T-helper 22 cell (primary cell): ENCODE measurements around the gene IMPG2.

Source experiments
- DNase-seq: peaks from one replicate; pipeline ENCODE4 v3.0.0-alpha.2; 2020; ENCODE audit warnings: low read depth

Gene IMPG2

DNA sequence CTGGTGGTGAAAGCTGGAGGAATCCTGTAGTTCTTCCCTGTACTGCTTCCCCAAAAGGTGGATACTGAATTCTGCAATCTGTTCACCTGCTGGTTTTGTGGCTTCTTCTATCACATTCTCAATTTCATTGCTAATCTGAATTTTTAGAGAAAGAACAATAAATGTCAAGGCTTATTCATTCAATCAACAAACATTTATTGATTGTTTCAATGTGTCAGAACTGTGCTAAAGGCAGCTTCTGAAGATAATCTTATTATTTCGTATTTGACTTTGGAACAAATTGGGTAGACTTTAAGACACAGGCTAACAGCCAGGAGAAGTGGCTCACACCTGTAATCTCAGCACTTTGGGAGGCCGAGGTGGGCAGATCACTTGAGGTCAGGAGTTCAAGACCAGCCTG lies 46.8 kb downstream of the IMPG2 start:
- no peak for DNase-seq

DNA sequence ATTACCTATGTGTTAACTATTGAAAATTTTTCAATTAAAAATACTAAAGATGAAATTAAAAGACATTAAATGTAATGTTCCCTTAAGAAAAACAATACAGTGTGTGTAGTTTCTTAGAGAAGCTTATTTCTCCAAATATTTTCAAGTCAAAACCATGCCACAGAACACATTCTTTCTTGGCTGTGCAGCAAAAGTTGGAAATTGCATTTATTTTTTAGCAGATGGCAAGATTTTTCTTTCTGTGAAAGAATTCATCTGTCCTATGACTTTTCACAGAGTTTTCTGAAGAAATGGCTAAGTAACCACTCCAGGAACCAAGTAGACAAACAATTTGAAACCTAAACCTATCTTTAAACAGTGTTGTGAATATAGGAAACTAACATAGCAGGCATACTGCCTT lies 47.2 kb downstream of the IMPG2 start:
- DNase-seq = no peak

DNA sequence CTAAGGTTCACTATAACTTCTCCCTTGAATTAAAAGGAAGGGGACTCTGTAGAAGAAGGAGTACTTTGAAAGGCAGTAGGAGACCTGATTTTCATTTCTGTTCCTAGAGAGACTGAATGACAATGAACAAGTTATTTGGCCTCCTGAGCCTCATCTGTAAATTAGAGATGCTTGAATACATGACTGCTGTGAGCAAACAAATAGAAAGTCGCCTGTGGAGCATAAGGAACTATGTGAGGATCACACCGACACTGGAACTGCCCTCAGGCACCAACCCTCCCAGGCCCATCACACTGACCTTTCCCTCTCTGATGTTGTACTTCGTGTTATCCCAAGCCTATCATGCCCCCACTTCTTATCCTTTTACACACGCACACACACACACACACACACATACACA lies 48.6 kb downstream of the IMPG2 start:
- no peak for DNase-seq

DNA sequence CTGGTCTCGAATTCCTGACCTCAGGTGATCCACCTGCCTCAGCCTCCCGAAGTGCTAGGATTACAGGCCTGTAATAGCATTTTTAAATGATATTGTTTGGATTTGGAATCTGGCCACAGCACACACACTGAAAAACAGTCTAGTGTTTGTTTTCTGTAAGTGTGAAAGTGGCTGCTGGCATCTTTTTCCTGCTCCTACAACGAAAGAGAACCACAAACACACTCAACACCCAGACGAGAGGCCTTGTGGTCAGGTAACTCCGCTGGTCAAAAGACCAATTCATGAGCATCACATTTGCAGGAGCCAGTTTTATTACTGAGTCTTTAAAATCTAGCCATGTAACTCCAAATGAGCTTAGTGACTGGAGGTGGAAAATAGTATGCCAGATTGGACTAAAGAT lies 50.2 kb downstream of the IMPG2 start:
- no peak for DNase-seq

DNA sequence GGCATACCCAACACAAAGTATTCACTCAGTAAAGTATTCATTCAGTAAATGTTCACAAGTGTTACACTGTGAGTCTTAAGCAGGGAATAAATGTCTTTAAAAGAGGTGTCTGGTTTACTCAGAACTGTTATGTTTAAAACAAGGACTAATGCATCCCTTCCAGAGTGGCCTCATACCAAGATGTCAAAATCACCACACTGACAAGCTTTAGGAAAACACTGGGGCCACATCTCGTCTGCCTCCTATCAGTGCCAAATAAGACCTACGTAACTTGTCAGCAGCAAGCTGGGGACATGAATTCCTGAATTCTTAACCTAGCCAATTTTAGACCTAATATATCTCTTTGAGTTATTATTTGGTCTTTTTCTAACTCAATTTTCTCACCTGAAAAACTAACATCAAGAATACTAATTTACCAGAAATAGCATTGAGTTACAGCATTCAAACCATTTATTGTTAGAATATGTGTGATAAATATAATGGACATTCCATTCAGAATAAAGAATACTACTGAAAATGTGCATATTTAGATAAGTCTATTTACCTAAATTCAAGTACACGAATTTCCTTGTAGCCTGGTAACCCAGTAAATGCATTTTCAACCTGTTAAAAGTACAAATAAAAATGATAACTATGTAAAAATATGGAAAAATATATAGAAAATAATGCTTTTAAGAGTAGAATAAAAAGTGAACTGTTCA lies 51.3 kb downstream of the IMPG2 start:
- no peak for DNase-seq

DNA sequence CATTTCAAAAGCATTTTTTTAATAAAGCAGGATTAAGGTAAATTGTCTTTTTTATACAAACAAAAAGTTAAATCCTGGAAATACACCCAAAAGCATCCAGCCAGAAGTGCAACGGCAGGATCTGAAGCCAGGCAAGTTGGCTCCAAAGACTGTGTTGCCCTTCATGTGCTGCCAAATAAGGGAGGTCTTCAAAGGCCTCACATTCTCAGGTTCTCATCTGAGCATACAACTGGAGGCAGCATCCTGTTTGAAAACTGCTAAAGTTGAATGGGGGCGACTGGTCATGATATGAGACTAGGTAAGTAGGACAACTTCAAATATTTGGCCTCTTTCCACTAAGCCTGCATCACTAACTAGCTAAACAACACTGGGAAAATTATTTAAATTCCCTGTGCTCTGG lies 52.2 kb downstream of the IMPG2 start:
- DNase-seq = no peak

DNA sequence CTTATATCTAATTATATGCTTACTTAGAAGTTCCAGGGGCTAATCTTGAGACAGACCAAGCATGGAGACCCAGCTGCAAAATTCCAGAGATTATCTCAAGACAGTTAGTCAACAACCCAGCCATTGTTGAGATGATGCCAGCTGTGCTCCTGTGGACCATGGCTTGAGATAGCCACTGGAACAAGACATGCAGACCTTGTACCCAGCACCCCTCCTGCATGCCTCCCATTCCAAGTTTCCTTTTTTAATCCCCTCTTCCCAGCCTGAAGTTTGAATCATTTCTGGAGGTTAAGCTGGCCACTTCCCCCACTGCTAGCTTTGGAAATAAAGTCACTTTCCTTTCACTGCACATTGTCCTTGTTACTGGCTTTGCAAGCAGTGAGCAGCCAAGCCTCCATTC lies 53.8 kb downstream of the IMPG2 start:
- no peak for DNase-seq

DNA sequence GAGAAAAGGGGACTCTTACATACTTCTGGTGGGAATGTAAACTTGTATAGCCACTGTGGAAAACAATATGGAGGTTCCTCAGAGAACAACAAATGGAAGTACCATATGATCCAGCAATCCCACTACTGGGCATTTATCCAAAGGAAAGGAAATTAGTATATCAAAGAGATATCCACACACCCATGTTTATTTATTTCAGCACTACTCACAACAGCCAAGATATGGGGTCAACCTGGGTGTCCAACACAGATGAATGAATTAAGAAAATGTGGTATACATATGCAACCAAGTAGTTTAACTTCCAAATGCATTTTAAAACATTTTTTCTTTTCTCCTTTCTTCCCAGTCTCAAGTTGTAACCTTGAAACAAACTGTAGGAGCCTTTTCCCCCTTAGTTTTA lies 54.3 kb downstream of the IMPG2 start:
- DNase-seq = no peak

DNA sequence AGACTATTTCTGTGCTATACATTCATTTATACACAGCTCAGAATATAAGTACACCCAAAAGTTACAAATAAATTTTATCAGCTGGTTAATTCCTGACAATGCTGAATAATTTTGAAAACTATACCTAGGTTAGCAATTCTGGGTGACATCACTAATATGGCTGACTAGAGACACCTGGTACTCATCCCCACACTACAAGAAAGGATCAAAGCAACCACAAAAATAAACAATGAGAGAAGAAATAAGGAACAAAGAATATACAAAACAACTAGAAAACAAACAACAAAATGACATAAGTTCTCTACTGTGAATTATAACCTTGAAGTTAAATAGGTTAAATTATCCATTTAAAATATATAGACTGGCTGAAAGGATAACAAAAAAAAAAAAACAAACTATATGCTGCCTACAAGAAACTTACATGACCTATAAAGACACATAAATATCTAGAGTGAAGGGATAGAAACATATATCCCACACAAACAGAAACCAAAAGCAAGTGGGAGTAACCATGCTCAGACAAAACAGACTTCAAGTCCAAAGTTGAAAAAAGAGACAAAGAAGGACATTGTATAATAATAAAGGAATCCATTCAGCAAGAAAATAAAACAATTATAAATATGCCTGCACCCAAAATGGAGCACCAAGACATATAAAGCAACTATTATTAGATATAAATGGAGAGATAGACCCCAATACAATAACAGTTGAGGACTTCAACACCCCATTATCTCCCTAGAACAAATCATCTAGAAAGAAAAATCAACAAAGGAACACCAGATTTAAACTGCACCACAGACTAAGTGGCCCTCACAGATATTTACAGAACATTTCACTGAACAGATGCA lies 57.8 kb downstream of the IMPG2 start:
- DNase-seq = no peak

DNA sequence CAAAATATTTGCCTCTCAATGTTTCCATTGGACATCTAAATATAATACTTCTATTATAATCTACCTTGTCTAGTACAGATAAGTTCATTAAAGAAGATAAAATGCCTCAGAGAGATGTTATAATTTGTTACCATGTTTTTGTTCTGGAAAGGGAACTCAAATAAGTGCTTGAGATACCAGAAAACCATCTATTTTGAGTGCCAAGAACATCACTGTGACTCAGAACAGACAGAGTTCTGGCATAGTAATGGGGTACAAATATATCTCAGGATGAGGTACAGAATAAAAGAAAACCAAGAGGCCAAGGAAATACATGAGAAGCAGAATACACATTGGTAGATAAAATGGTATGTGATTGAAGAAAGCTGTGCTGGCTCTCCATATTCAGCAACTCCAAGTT lies 58.9 kb downstream of the IMPG2 start:
- DNase-seq = no peak

DNA sequence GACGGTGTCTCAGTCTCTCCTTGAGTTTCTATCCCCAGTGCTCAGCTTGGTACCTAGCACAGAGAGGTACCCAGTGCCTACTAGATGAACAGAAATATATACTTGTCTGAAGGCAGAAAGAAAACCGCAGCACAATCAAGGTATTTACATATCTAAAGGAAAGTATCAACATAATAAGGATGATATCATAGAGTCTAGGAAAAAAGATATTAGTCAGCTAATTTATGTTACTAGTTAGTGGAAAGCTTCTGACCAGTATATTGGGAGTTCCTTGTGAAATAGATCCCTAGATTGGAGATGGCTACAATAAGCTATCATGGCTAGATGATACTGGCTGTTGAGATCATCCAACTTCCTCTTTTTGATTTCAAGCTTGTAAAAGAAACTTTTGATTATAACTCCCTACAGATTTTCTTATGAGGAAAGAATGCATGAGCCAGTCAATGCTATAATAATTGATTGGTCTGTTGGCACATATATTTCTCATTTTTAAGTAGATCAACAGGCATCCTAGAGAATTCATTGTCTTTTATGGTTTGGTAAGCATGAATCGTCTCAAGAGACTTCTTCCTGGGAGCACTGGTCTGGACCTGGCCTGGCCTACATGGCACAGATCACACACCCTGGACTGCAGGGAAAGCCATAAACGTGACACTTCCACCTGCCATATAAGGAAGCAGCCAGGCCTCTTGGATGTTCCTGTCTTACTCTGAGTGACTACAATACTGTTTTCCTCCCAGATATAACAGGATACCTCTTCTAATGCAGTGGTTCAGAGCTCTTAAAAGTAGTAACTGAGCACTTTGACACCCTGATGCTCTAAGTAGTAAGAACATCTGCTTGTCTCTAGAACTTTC lies 60.7 kb downstream of the IMPG2 start:
- no peak for DNase-seq

DNA sequence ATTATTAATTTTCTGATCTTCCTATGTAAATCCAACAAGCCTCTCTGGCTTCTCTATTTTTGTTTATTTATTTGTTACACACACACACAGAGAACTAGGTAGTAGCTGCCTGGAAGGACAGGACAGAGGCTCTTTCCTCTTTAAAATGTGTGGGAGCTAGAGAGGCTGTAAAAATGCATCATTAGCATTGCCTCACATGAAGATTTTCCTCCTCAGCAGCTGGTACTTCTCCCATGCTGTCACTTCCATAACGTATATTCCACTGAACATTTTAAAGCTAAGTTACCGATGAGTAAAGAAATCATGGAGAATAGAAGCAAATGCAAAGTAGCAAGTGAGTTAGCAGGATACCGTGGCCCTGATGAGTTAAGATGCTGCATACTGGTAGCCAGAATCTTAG lies 63.9 kb downstream of the IMPG2 start:
- DNase-seq = no peak

DNA sequence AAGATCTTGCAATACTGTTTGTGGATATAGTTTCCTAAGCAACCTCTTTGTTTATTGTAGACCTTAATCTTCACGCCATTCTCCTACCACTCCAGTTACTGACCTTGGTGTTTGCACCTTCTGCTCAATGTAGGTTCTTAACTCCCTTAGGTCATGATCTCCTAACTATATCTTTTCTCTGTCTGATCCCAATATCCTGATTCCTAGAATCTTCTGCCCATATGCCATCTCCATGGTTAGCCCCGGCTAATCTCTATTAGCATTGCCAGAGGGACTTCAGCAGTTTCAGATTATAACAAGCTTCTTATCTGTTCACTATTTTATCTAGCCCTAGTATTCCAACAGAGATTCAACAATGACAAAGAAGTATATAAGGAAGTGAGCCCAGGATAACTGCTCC lies 64.9 kb downstream of the IMPG2 start:
- DNase-seq = no peak

DNA sequence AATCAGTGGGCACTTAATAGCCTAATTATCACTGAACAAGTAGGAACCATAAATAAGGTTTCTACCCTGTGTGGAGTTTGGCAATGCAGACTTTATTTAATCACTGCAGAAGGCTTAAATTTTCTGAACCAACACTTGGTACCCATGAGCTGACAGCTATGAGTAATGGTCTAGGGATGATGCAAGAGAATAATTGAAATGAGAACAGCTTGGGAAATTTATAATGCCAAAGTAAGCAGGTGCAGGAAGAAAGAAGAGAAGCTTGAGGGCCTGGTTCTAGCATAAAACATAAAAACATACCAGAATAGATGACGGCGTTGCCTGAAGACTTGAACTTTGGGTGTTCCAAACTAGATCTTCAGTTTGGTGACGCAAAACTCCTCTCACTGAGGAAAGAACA lies 67.0 kb downstream of the IMPG2 start:
- DNase-seq = no peak

DNA sequence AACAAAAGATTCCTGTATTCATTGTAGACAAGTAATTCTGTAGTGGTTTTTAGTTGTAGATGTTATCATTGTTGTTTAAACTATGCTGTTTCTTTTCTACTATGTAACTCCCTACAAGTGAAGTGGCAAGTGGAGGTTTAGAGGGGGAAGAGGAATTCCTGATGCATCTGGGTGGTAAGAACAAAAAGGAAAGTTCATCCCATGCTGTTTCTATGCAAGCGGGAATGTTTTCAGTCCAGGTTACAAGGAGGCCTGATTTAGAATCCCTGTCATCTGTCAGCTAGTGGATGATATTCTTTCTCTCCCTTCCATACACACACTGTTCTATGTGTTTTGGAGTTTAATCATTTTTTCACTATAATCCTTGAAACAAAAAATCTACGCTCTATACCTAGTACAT lies 67.4 kb downstream of the IMPG2 start:
- no peak for DNase-seq

DNA sequence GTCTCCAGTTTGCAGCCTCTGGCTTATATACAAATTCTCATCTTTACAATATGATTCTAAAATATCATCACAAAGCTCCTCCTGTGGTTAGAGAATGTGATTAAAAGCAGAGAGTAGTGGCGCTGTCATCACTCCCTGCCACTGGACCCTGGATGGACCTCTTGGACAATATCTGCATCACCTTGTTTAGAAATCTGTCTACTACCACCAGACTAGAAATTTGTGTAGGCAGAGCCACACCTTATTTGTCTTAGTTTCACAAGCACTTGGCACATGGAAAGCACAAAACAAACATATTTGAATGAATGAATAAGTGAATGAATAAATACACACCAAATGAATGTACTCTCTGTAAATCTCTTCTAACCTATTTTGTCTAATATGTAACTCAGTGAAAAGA lies 68.1 kb downstream of the IMPG2 start:
- DNase-seq = no peak

DNA sequence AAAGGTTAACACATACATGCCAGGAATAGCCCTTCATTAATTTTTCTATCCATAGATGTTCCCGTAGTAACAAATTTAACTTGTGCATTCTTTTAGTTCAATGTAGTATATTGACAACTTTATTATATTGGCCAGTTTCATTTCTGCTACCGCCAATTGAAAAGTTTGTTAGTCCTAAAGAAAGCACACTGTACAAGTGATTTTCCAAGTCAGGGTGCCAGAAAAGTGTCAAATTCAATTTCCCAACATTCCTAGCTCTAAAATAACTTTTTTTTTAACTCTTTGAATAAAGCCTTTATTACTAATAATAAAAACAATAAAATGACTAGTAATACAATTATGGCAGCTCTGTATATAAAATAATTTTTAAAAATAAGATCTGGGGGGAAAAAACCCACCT lies 68.9 kb downstream of the IMPG2 start:
- no peak for DNase-seq

DNA sequence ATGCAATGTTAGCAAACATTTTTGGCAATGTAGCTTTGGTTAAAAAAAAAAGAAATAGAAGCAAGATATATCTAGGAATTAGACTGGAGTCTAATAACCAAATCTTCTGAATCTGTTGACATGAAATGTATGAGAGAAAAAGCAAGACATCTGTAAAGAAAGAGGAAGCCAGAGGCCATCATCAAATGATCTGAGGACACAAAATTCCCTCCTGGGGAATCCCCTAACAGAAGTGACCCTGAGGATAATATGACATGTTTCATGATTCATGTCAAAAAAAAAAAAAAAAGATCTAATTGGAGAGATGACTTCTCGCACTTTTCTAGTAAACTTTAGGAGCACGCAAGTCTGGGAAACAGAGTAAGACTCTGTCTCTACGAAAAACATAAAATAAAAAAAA lies 70.9 kb downstream of the IMPG2 start:
- no peak for DNase-seq

DNA sequence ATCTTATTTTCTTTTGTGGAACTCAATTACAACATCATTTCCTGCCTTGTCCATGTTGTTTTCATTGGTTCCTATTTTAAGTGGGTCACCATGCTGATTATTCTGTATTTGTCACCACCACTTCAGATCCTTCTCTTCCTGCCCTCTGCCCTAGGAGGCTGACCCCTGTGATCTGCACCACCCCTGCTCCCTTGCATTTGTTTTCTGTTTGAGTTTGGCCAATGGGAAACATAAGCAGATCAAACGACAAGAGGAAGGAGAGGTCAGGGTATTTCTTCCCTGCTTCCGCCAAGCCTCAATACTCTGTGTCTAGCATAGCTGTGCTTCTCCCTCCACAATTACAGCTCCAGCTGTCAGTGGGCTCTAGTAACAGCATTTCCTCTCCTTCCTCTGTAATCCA lies 71.6 kb downstream of the IMPG2 start:
- DNase-seq = no peak

DNA sequence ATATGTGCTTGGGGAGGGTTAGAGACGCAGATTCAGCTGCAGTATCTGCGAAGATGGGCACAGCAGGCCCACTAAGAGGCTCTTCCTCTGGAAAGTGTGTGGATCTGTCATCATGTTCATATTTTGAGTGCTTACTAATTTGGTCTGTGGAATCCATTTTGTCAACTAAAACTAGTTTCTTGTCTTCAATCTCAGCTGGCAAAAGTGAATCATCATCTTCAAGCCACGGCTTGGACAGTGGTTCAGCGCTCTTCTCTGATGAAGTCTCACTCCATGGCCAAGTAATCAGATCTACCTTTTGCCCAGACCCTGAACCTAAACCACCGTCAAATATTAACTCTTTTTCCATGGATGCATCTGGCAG lies 76.2 kb downstream of the IMPG2 start:
- no peak for DNase-seq

DNA sequence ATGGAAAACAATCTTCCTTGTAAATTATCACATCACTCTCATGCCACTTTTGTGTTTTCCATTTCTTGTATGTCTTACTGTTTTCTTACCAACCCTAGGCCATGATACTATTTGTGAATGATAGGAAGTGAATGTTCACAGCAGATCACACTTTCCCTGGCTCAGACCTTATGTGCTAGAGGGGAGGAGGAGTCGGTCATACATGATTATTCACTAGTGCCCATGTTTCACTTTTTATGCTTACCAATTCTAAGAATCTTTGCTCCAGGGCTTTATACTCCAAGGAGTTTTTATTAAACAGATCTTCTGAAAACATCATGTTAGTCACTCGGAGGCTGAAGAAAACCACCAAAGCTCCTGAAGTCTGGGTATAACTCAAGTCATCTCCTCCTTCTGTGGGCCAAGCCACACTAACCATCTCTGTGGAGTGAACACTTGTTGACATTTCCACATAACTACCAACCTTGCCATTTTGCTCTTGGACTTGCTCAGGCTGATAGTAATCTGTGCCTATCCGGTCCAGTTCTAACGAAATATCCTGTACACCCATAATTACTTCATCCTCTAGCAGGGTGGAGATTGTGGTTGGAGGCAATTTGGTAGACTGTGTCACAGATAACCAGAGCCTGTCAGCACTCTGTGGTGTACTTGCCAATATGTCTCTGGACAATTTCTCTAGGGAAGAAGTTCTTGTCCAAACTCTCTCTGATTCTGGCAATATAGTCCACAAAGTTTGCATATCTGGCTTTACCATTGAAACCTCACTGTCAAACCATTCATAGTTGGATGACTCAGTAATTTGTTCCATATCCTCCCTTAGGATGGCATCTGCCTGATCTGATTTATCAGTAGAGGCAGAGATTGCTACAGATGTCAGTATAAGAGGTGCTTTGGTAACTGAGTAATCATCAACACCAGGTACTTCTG lies 76.8 kb downstream of the IMPG2 start:
- DNase-seq = no peak
